ENCODE measurements around the gene ADIPOR1. TPM values are rescaled to one million over a fixed set of nuclear protein-coding genes. Genes with fewer than 3 reads are reported as not detected.
"Not testable (repeated sequence)": the region's sequence is repeated elsewhere in the genome, so short reads cannot be mapped to it uniquely, and the experiment has no call there.

The ADIPOR1 gene
- total and polyA plus RNA-seq, 2 donors, result 53.0 to 58.1 TPM

DNA sequence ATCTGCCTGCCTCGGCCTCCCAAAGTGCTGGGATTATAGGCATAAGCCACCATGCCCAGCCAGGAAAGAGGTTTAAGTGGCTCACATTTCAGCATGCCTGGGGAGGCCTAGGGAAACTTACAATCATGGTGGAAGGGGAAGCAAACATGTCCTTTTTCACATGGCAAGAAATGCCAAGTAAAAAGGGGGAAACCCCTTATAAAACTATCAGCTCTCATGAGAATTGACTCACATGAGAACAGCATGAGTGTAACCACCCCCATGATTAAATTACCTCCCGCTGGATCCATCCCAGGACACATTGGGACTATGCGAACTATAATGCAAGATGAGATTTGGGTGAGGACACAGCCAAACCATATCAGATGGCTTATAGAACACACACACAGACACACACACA is 22.3 kb downstream of the ADIPOR1 start:
- DNase-seq (ENCODE audit: low read depth in 6 of 9, low spot score in 9 of 9), result no peak
- H3K27me3 ChIP-seq (ENCODE audit: control insufficient read depth in 2 of 2, insufficient read depth in 1 of 2, low read length in 1 of 2), result no peaks in the 10 kb centered on the region
- peaks cover 0 to 4% of the 10 kb centered on the region in 2 donors for H3K36me3 ChIP-seq (ENCODE audit: control insufficient read depth in 2 of 2, insufficient read depth in 2 of 2, low read length in 1 of 2)
- no peaks in the 10 kb centered on the region for H3K9me3 ChIP-seq (ENCODE audit: control insufficient read depth in 2 of 2, insufficient read depth in 1 of 2, low read length in 1 of 2)
- H3K27ac ChIP-seq (ENCODE audit: low read depth in 1 of 2, low read length in 1 of 2), result no peak overlapping the region
- WGBS, result 74% methylated on average over 3 of the region's 3 CpGs
- H3K4me1 ChIP-seq (ENCODE audit: control insufficient read depth in 2 of 2, insufficient read depth in 2 of 2, low read length in 2 of 2), result no peaks in the 10 kb centered on the region
- H3K4me3 ChIP-seq (ENCODE audit: low read length in 2 of 2), result no peak overlapping the region

DNA sequence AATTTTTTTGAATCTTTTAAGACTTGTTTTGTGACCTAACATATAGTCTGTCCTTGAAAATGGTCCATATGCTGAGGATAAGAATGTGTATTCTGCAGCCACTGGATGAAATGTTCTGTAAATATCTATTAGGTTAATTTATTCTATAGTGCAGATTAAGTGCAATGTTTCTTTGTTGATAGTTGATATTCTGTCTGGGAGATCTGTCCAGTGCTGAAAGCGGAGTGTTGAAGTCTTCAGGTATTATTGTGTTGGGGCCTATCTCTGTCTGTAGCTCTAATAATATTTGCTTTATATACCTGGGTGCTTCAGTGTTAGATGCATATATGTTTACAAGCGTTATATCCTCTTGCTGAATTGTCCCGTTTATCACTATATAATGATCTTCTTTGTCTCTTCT is 23.4 kb downstream of the ADIPOR1 start:
- Histone ChIP-seq H3K4me1 (ENCODE audit: control insufficient read depth in 2 of 2, insufficient read depth in 2 of 2, low read length in 2 of 2) (no peaks in the 10 kb centered on the region), H3K9me3 (ENCODE audit: control insufficient read depth in 2 of 2, insufficient read depth in 1 of 2, low read length in 1 of 2) (no peaks in the 10 kb centered on the region), H3K27me3 (ENCODE audit: control insufficient read depth in 2 of 2, insufficient read depth in 1 of 2, low read length in 1 of 2) (no peaks in the 10 kb centered on the region), H3K36me3 (ENCODE audit: control insufficient read depth in 2 of 2, insufficient read depth in 2 of 2, low read length in 1 of 2) (no peaks in the 10 kb centered on the region), H3K27ac (ENCODE audit: low read depth in 1 of 2, low read length in 1 of 2) (no peak overlapping the region), H3K4me3 (ENCODE audit: low read length in 2 of 2) (no peak overlapping the region)
- DNase-seq (ENCODE audit: low read depth in 6 of 9, low spot score in 9 of 9), result no peak
- WGBS, result 98% methylated on average over 3 of the region's 3 CpGs

DNA sequence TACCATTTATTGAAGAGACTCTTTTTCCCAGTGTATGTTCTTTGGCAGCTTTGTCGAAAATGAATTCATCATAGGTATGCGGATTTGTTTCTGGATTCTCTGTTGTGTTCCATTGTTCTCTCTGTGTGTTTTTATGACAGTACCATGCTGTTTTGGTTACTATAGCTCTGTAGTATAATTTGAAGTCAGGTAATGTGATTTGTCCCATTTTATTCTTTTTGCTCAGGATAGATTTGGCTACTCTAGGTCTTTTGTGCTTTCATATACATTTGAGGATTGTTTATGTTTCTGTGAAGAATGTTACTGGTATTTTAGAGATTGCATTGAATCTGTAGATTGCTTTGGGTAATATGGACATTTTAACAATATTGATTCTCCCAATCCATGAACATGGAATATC is 25.6 kb downstream of the ADIPOR1 start:
- WGBS, result 95% methylated on average over 2 of the region's 2 CpGs
- Histone ChIP-seq H3K27me3 (ENCODE audit: control insufficient read depth in 2 of 2, insufficient read depth in 1 of 2, low read length in 1 of 2) (no peaks in the 10 kb centered on the region), H3K4me3 (ENCODE audit: low read length in 2 of 2) (no peak overlapping the region), H3K9me3 (ENCODE audit: control insufficient read depth in 2 of 2, insufficient read depth in 1 of 2, low read length in 1 of 2) (no peaks in the 10 kb centered on the region), H3K36me3 (ENCODE audit: control insufficient read depth in 2 of 2, insufficient read depth in 2 of 2, low read length in 1 of 2) (no peaks in the 10 kb centered on the region), H3K27ac (ENCODE audit: low read depth in 1 of 2, low read length in 1 of 2) (no peak overlapping the region), H3K4me1 (ENCODE audit: control insufficient read depth in 2 of 2, insufficient read depth in 2 of 2, low read length in 2 of 2) (peaks cover 0 to 3% of the 10 kb centered on the region in 2 donors)
- DNase-seq (ENCODE audit: low read depth in 6 of 9, low spot score in 9 of 9), result no peak

DNA sequence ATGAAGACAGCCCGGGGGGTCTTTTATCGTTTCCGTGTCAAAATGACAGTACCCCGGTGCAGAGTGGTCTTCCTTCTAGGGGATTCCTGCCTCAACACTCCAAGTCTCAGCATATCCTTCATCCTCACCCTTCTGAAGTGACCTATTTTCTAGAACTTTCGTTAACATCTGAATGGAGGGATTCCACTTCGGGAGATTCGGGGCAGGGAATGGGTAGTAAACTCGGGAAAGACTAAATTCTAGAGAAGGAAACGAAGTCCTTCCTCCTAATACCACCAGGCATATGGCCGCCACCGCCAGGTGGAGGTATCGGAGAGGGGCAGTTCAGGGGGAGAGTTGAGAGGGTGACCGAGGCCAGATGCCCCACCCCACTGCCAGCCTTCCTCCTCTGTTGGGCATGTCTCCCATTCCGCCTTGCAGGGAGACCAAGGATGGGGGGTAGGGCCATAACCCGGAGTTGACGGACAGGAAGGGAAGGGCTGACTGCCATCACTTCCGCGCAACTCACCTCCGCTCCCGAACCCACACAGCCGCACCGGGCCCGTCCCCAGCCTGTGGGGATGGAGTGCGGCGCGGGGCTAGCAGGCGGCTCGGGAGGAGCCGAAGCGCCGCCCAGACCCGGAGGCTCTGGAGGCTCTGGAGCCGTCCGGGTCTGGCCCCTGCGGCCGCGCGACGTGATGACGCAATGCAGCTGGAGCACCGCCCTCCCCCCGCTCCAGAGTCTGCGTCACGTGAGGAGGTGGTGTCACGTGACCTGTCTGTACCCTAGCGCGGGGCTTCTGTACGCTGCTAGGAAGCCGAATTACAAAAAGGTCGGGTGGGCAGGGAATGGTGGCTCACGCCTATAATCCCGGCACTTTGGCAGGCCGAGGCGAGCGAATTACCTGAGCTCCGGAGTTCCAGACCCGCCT is 31.3 kb downstream of the ADIPOR1 start, which contains the start of gene KLHL12:
Gene KLHL12 (minus strand): TSS at position 654 of the 911 bp plus-strand sequence. CDS start 2,072 bp downstream, outside the sequence.
- peaks cover 5 to 8% of the 10 kb centered on the region in 2 donors for H3K4me1 ChIP-seq (ENCODE audit: control insufficient read depth in 2 of 2, insufficient read depth in 2 of 2, low read length in 2 of 2)
- WGBS, result 1% methylated on average over 57 of the region's 57 CpGs
- no peaks in the 10 kb centered on the region for H3K27me3 ChIP-seq (ENCODE audit: control insufficient read depth in 2 of 2, insufficient read depth in 1 of 2, low read length in 1 of 2)
- peaks cover 0 to 3% of the 10 kb centered on the region in 2 donors for H3K9me3 ChIP-seq (ENCODE audit: control insufficient read depth in 2 of 2, insufficient read depth in 1 of 2, low read length in 1 of 2)
- H3K36me3 ChIP-seq (ENCODE audit: control insufficient read depth in 2 of 2, insufficient read depth in 2 of 2, low read length in 1 of 2), result peaks cover 4 to 9% of the 10 kb centered on the region in 2 donors
- peak within 1 kb of the TSS; percentile 67 to 78 for H3K4me3 ChIP-seq (ENCODE audit: low read length in 2 of 2)
- peak within 1 kb of the TSS; percentile 80 to 84 for H3K27ac ChIP-seq (ENCODE audit: low read depth in 1 of 2, low read length in 1 of 2)
- peak; percentile 83 to 97 (median 94) for DNase-seq (ENCODE audit: low read depth in 6 of 9, low spot score in 9 of 9)

DNA sequence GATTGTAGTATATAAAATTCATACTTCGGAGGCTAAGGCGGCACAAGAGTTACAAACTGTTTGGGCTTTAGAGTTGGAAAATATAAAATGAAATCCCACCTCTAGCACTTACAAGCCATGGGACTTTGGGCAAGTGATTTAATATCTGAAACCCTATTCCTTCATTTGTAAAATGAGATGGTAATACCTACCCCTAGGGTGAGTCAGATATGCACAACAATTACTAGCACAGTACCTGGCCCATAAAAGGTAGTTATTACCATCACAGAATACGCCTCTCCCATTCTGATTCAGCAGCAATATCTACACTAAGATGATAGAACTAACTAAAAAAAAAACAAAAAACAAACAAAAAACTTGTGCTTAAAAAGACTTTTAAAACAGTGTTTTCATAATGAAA is 34.6 kb downstream of the ADIPOR1 start:
- WGBS, result 97% methylated on average over 3 of the region's 3 CpGs
- H3K4me1 ChIP-seq (ENCODE audit: control insufficient read depth in 2 of 2, insufficient read depth in 2 of 2, low read length in 2 of 2), result peaks cover 5 to 8% of the 10 kb centered on the region in 2 donors
- peaks cover 9 to 13% of the 10 kb centered on the region in 2 donors for H3K36me3 ChIP-seq (ENCODE audit: control insufficient read depth in 2 of 2, insufficient read depth in 2 of 2, low read length in 1 of 2)
- no peak overlapping the region for H3K27ac ChIP-seq (ENCODE audit: low read depth in 1 of 2, low read length in 1 of 2)
- H3K27me3 ChIP-seq (ENCODE audit: control insufficient read depth in 2 of 2, insufficient read depth in 1 of 2, low read length in 1 of 2), result no peaks in the 10 kb centered on the region
- no peak overlapping the region for H3K4me3 ChIP-seq (ENCODE audit: low read length in 2 of 2)
- no peak for DNase-seq (ENCODE audit: low read depth in 6 of 9, low spot score in 9 of 9)
- peaks cover 0 to 3% of the 10 kb centered on the region in 2 donors for H3K9me3 ChIP-seq (ENCODE audit: control insufficient read depth in 2 of 2, insufficient read depth in 1 of 2, low read length in 1 of 2)

GRCh38 chr1:202919615-202920014 is 38.5 kb downstream of the ADIPOR1 start:
- Histone ChIP-seq H3K27ac (ENCODE audit: low read depth in 1 of 2, low read length in 1 of 2) (no peak overlapping the region), H3K9me3 (ENCODE audit: control insufficient read depth in 2 of 2, insufficient read depth in 1 of 2, low read length in 1 of 2) (no peaks in the 10 kb centered on the region), H3K36me3 (ENCODE audit: control insufficient read depth in 2 of 2, insufficient read depth in 2 of 2, low read length in 1 of 2) (peaks cover 33 to 51% of the 10 kb centered on the region in 2 donors), H3K4me3 (ENCODE audit: low read length in 2 of 2) (no peak overlapping the region), H3K4me1 (ENCODE audit: control insufficient read depth in 2 of 2, insufficient read depth in 2 of 2, low read length in 2 of 2) (no peaks in the 10 kb centered on the region), H3K27me3 (ENCODE audit: control insufficient read depth in 2 of 2, insufficient read depth in 1 of 2, low read length in 1 of 2) (no peaks in the 10 kb centered on the region)
- no peak for DNase-seq (ENCODE audit: low read depth in 6 of 9, low spot score in 9 of 9)

DNA sequence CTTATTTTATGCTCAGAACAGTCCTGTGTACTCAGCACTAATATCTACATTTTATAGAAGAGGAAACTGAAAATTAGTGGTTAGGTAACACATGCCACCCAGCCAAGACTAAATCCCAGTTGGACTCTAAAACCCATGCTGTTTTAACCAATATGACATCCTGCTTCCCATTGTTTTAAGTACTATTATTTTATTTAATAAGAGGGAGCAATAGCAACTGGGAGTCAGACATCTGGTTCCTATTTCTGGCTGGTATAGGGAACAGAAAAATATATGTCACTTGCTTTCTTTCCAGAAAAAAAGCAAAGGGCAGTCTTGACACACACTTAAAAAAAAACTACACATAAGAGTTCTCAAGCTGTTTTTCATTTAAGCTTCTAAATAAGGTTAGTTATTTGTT is 43.0 kb downstream of the ADIPOR1 start:
- no peaks in the 10 kb centered on the region for H3K27me3 ChIP-seq (ENCODE audit: control insufficient read depth in 2 of 2, insufficient read depth in 1 of 2, low read length in 1 of 2)
- H3K9me3 ChIP-seq (ENCODE audit: control insufficient read depth in 2 of 2, insufficient read depth in 1 of 2, low read length in 1 of 2), result no peaks in the 10 kb centered on the region
- no peak overlapping the region for H3K27ac ChIP-seq (ENCODE audit: low read depth in 1 of 2, low read length in 1 of 2)
- peaks cover 56 to 76% of the 10 kb centered on the region in 2 donors for H3K36me3 ChIP-seq (ENCODE audit: control insufficient read depth in 2 of 2, insufficient read depth in 2 of 2, low read length in 1 of 2)
- H3K4me1 ChIP-seq (ENCODE audit: control insufficient read depth in 2 of 2, insufficient read depth in 2 of 2, low read length in 2 of 2), result no peaks in the 10 kb centered on the region
- H3K4me3 ChIP-seq (ENCODE audit: low read length in 2 of 2), result no peak overlapping the region
- DNase-seq (ENCODE audit: low read depth in 6 of 9, low spot score in 9 of 9), result no peak

DNA sequence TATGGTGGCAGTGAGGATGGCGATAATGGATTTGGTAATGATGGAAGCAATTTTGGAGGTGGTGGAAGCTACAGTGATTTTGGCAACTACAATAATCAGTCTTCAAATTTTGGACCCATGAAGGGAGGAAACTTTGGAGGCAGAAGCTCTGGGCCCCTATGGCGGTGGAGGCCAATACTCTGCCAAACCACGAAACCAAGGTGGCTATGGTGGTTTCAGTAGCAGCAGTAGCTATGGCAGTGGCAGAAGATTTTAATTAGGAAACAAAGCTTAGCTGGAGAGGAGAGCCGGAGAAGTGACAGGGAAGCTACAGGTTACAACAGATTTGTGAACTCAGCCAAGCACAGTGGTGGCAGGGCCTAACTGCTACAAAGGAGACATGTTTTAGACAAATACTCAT is 45.6 kb downstream of the ADIPOR1 start:
- not testable (repeated sequence) for H3K4me1 ChIP-seq (ENCODE audit: control insufficient read depth in 2 of 2, insufficient read depth in 2 of 2, low read length in 2 of 2); H3K9me3 ChIP-seq (ENCODE audit: control insufficient read depth in 2 of 2, insufficient read depth in 1 of 2, low read length in 1 of 2); DNase-seq (ENCODE audit: low read depth in 6 of 9, low spot score in 9 of 9); H3K27me3 ChIP-seq (ENCODE audit: control insufficient read depth in 2 of 2, insufficient read depth in 1 of 2, low read length in 1 of 2); H3K27ac ChIP-seq (ENCODE audit: low read depth in 1 of 2, low read length in 1 of 2); H3K4me3 ChIP-seq (ENCODE audit: low read length in 2 of 2)
- 88% methylated on average over 4 of the region's 4 CpGs for WGBS
- peaks cover 57 to 85% of the 10 kb centered on the region in 2 donors for H3K36me3 ChIP-seq (ENCODE audit: control insufficient read depth in 2 of 2, insufficient read depth in 2 of 2, low read length in 1 of 2)

- no peak overlapping the region for H3K4me3 ChIP-seq (ENCODE audit: low read length in 2 of 2)
- no peak overlapping the region for H3K27ac ChIP-seq (ENCODE audit: low read depth in 1 of 2, low read length in 1 of 2)
- no peak for DNase-seq (ENCODE audit: low read depth in 6 of 9, low spot score in 9 of 9)
- no peaks in the 10 kb centered on the region for H3K9me3 ChIP-seq (ENCODE audit: control insufficient read depth in 2 of 2, insufficient read depth in 1 of 2, low read length in 1 of 2)
- 97% methylated on average over 1 of the region's 1 CpG for WGBS
- peaks cover 47 to 75% of the 10 kb centered on the region in 2 donors for H3K36me3 ChIP-seq (ENCODE audit: control insufficient read depth in 2 of 2, insufficient read depth in 2 of 2, low read length in 1 of 2)
- H3K27me3 ChIP-seq (ENCODE audit: control insufficient read depth in 2 of 2, insufficient read depth in 1 of 2, low read length in 1 of 2), result no peaks in the 10 kb centered on the region
- H3K4me1 ChIP-seq (ENCODE audit: control insufficient read depth in 2 of 2, insufficient read depth in 2 of 2, low read length in 2 of 2), result no peaks in the 10 kb centered on the region
These were observed 48.6 kb downstream of the ADIPOR1 start for GRCh38 chr1:202909494-202909893.

Measured in thymus (tissue), 11 donors.